Activated T-cell treated with anti-CD3 and anti-CD28 coated beads, Interleukin-2, amount 50 U/mL, for 48 hours (primary cell): ENCODE measurements around the gene ANKRD65.
"Not testable (repeated sequence)": the region's sequence is repeated elsewhere in the genome, so short reads cannot be mapped to it uniquely, and the experiment has no call there.

ENCODE experiments used
- DNase-seq, 2 experiments: peaks; one replicate each; pipeline ENCODE4 v3.0.0-alpha.2; 2020

ANKRD65 gene

DNA sequence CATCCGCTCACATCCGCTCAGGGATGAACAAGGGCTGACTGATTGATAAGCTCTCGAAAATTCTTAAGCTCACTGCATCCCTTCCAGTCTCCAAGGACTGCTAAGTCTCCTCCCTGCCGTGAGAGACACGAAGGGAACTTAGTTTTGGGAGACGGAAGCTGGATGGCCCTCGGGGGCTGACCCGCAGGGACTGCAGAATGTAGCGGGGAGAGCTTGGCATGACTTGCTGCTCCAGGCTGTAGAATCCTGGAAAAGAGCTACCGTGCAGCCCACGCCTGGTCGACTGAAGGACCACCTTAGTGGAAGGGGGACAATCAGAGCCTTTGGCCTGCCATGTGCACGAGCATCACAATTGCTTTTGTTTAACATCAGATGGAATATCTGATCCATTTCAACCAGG lies 5.3 kb downstream of the ANKRD65 start:
- DNase-seq, result no peak

GRCh38 chr1:1412311-1412902 lies 8.7 kb downstream of the ANKRD65 start:
- not testable (repeated sequence) for DNase-seq

- DNase-seq, result no peak
Observed at GRCh38 chr1:1411626-1412025, 9.4 kb downstream of the ANKRD65 start.

DNA sequence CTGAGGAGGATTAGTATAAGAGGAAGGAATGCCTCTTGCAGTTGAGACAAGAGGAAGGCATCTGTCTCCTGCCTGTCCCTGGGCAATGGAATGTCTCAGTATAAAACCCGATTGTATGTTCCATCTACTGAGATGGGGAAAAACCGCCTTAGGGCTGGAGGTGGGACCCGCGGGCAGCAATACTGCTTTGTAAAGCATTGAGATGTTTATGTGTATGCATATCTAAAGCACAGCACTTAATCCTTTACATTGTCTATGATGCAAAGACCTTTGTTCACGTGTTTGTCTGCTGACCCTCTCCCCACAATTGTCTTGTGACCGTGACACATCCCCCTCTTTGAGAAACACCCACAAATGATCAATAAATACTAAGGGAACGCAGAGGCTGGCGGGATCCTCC lies 10.8 kb downstream of the ANKRD65 start:
- not testable (repeated sequence) for DNase-seq

DNA sequence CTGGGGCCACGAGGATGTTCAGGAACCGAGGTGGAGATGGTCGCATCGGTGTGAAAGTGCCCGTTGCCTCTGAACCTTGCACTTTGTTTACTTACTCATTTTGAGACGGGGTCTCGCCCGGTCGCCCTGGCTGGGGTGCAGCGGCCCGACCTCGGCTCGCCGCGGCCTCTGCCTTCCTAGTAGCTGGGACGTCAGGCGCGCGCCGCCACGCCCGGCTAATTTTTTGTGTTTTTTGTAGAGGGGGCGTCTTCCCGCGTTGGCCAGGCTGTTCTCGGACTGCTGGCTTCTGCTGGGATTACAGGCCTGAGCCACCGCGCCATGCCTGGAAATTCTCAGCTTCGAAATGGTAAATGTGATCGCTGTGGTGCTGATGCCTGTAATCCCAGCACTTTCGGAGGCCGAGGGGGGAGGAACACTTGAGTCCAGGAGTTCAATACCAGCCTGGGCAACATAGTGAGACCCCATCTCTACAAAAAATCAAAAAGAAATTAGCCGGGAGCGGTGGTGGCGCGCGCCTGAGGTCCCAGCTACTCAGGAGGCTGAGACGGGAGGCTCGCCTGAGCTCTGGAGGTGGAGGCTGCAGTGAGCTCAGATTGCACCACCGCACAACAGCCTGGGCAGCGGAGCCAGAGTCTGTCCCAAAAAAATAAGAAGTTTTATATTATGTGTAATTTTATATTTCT lies 13.3 kb downstream of the ANKRD65 start:
- peak in 1 of 2 experiments; percentile 48 for DNase-seq

DNA sequence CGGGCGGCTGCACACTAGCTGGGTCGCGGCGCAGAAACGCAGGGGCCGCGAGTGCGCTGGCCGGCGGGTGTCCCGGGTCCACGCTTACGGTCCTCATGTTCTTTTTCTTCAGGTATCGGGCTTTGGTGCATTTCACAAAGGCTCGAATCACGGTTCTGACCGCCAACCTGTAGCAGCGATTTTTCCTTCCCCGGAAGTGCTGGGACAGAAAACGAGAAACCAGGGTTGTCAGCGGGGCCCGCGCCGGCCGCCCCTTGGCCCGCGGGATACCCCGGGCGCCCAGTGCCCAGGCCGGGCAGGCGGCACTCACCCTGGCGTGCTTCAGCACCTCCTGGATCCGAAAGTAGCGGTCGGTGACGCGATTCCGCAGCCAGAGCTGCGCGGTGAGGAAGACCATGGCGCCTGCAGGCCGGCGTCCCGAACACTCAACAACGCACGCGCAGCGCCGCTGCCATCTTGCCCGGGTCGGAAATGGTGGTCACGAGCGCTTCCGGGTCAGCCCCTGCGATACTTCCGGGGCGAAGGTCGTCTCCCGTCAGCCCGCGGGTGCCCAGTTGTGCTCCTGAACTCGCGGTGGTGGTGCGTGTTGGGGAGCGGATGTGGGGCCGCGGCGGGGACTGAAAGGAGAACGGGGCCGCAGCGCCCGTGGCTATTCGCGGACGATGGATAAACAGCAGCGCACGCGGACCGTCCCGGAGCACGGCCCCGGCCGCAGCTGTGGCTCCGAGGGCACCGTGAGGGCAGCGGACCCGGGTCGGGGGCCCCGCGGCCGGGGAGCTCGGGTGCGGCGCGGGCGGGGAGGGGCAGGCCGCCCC lies 14.0 kb downstream of the ANKRD65 start, which contains the start of gene MRPL20:
Gene MRPL20 (minus strand): TSS at position 473 of the 815 bp plus-strand sequence. CDS start 76 bp downstream, at position 397.
- peak; percentile 97 for DNase-seq

DNA sequence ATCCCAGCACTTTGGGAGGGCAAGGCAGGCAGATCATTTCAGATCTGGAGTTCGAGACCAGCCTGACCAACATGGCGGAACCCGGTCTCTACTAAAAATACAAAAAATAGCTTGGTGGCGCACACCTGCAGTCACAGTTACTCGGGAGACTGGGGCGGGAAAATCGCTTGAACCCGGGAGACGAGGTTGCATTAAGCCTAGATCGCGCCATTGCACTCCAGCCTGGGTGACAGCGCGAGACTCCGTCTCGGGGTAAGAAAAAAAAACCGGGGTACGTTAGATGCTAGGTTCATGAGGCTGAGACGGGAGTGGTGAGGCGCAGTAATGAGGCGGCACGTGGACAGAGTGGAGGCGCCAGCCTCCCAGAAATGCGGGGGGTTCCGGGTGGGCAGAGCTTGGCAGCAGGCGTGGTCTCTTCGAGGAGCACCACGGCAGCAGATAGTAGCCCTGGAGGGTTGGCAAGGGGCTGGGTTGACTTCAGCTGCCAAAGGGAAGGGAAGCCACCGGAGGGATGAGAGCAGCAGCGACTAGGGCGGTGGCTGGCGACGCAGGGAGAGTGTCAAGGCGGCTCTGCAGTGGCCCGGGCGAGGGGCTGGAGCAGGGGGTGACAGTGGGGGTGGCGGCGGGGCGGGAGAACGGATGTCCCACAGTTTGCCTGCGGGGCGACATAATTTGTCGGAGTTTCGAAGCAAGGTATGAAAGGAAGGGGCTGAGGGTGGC lies 14.8 kb downstream of the ANKRD65 start:
- DNase-seq, result no peak

- DNase-seq, result no peak
Observed at GRCh38 chr1:1403653-1404052, 17.4 kb downstream of the ANKRD65 start.

- DNase-seq, result not testable (repeated sequence)
Observed at GRCh38 chr1:1402901-1403392, 18.1 kb downstream of the ANKRD65 start.

DNA sequence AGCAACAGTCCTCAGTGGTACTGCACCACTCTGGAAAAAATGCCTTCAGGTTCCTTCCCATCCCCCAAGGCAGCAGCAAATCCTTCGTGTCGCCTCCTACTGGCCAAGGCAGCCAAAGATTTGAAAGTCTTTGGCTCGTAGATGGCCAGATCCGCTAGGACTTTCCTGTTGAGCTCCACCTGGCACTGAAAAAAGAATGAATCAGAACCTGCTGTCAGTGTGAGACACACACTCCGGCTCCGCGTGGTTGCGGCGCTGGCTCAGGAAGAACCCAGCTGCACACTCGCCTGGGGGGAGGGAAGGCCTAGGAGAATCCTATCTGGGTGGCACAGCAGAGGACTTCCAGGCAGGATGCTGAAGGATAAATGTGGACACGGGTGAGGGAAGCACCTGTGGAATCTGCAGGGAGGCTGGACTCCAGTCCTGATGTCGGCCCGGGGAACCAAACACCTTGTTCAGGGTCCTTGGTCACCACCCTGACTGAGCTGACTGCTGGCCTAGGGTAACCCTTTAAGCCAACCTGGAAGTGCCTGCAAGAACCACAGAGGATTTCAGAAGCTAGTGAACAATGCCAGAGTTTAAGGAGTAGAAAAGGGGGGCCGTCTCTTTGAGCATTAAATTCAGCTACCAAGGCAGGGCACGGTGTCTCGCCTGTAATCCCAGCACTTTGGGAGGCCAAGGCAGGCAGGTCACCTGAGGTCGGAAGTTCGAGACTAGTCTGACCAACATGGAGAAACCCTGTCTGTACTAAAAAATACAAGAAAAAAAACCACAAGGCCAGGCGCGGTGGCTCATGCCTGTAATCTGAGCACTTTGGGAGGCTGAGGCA lies 18.8 kb downstream of the ANKRD65 start:
- DNase-seq, result peak; percentile 67 to 68

DNA sequence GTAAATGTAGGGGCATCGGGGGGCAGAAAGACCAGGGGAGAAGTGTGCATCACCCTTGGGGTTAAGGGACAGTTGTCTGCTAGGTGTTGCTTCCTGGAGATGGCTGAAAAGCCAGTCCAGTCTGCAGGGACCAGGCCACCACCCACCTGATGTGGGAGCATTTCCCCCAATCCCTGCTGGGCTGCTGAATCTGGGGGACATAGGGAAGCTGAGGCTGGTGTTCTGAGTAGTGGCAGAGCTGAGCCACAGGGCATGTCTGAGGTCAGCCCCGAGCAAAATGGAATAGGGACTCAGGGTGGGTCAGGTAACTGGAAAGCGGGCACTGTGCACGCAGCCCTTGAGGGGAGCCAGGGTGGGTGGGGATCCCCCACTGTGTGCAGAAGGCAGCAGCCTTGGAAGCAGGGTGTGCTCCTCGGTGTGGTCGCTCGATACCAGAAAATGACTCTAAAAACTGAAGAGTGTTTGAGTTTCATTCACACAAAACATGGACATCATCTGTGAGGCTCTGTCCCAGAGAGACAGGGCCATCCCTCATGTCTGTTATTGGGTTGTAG lies 19.5 kb downstream of the ANKRD65 start:
- DNase-seq, result no peak

- DNase-seq, result no peak
Observed at GRCh38 chr1:1400576-1401456, 20.3 kb downstream of the ANKRD65 start.

- DNase-seq, result peak in 1 of 2 experiments; percentile 62
Observed at GRCh38 chr1:1399872-1400575, 21.1 kb downstream of the ANKRD65 start.

GRCh38 chr1:1399187-1399871 lies 21.7 kb downstream of the ANKRD65 start, which contains the start of gene CCNL2:
CCNL2 (minus strand) TSS chr1:1399335; CDS start chr1:1399306, 29 bp downstream.
- DNase-seq, result peak; percentile 99 to 100

- DNase-seq, result no peak
Observed at GRCh38 chr1:1398677-1399186, 22.3 kb downstream of the ANKRD65 start.

- DNase-seq, result no peak
Observed at GRCh38 chr1:1397839-1398523, 23.1 kb downstream of the ANKRD65 start.

DNA sequence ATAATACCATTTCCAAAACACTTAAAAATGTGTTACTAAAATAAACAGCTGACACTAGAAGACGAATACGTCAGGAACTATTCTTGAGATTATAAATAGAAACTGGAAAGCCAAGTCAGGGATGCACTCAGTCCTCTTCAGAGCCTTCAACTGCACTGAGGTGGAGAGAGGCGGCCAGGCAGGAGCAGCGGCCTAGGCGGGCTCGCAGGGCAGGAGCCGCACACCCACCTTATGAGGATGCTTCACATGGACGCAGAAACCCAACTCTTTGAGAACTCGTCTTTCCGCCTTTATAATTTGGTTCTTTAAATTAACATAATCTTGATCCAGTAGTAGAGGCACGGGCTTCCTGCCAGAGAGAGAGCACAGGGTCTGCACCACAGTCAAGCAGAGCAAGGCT lies 25.9 kb downstream of the ANKRD65 start:
- DNase-seq, result no peak

- no peak for DNase-seq
Observed at GRCh38 chr1:1394116-1394515, 27.0 kb downstream of the ANKRD65 start.
